CD4-positive, alpha-beta T cell treated with Interleukin-21 for 1 hour (primary cell): ENCODE results near the gene GUCY1A2.

ENCODE experiments used
- DNase-seq: peaks from one replicate; pipeline ENCODE4 v3.0.0-alpha.2; 2020

The GUCY1A2 gene

DNA sequence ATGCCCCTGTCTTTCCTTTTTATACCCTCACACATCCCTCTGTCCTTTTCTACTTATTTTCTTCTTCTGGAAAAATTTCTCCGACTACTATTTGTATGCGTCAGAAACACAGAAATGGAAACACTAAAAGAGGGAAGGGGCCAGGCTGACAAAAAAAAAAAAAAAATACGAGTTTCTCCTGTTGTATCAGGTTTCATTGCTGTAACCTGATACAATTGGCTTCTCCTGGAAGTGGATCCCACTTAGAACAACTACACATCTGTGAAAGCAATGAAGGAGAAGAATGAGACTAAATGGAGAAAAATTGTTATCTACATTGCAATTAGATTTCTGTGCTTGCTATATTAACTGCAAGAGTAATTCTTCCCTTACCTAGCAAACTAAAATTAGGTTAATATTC lies 393.9 kb downstream of the GUCY1A2 start:
- no peak for DNase-seq
